ENCODE measurements around the gene ZBTB42. TPM values are rescaled to one million over a fixed set of nuclear protein-coding genes. Genes with fewer than 3 reads are reported as not detected.

Gene ZBTB42
- total RNA-seq, 1 donor from 2014 or later = 23.5 TPM

DNA sequence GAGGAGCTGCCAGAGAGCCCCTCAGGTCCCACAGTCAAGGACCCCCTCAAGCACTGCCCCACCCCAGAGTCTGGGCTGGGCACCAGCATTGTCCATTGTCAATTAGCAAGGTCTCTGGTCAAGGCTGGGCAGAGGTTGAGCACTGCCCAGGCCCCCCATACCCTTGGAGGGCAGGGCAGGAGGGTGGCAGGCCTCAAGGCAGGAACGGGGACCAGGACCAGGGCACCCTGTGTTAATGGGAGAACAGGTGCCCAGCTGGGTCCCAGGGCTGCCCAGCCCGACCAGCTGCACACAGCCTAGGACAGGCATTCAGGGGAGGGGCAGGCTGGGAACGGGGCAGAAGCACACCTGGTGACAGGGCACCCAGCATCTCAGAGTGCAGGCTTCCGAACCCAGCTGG, 29.5 kb upstream of the ZBTB42 start:
- H3K27ac ChIP-seq = no peak overlapping the region
- no peaks in the 10 kb centered on the region for H3K9me3 ChIP-seq
- TF ChIP-seq, protein P1, sequence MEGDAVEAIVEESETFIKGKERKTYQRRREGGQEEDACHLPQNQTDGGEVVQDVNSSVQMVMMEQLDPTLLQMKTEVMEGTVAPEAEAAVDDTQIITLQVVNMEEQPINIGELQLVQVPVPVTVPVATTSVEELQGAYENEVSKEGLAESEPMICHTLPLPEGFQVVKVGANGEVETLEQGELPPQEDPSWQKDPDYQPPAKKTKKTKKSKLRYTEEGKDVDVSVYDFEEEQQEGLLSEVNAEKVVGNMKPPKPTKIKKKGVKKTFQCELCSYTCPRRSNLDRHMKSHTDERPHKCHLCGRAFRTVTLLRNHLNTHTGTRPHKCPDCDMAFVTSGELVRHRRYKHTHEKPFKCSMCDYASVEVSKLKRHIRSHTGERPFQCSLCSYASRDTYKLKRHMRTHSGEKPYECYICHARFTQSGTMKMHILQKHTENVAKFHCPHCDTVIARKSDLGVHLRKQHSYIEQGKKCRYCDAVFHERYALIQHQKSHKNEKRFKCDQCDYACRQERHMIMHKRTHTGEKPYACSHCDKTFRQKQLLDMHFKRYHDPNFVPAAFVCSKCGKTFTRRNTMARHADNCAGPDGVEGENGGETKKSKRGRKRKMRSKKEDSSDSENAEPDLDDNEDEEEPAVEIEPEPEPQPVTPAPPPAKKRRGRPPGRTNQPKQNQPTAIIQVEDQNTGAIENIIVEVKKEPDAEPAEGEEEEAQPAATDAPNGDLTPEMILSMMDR (IDR thresholded peaks at IDR 0.05) = no peak
- no peak overlapping the region for H3K4me3 ChIP-seq
- no peaks in the 10 kb centered on the region for H3K27me3 ChIP-seq
- no peak for DNase-seq (ENCODE audit: low spot score in 2 of 2)
- H3K36me3 ChIP-seq = peaks cover 53 to 57% of the 10 kb centered on the region in 2 donors
- peaks cover 3 to 8% of the 10 kb centered on the region in 2 donors for H3K4me1 ChIP-seq
- intact Hi-C loops (cut with DNase I) = no loop called here

GRCh38 chr14:104771918-104772706, 28.8 kb upstream of the ZBTB42 start:
- DNase-seq (ENCODE audit: low spot score in 2 of 2) = no peak
- Histone ChIP-seq H3K27ac (no peak overlapping the region), H3K27me3 (no peaks in the 10 kb centered on the region), H3K4me3 (no peak overlapping the region), H3K4me1 (peaks cover 3 to 8% of the 10 kb centered on the region in 2 donors), H3K36me3 (peaks cover 59 to 63% of the 10 kb centered on the region in 2 donors), H3K9me3 (no peaks in the 10 kb centered on the region)
- TF ChIP-seq, protein P1 (IDR thresholded peaks at IDR 0.05) = no peak
- intact Hi-C loops (cut with DNase I) = no loop called here

DNA sequence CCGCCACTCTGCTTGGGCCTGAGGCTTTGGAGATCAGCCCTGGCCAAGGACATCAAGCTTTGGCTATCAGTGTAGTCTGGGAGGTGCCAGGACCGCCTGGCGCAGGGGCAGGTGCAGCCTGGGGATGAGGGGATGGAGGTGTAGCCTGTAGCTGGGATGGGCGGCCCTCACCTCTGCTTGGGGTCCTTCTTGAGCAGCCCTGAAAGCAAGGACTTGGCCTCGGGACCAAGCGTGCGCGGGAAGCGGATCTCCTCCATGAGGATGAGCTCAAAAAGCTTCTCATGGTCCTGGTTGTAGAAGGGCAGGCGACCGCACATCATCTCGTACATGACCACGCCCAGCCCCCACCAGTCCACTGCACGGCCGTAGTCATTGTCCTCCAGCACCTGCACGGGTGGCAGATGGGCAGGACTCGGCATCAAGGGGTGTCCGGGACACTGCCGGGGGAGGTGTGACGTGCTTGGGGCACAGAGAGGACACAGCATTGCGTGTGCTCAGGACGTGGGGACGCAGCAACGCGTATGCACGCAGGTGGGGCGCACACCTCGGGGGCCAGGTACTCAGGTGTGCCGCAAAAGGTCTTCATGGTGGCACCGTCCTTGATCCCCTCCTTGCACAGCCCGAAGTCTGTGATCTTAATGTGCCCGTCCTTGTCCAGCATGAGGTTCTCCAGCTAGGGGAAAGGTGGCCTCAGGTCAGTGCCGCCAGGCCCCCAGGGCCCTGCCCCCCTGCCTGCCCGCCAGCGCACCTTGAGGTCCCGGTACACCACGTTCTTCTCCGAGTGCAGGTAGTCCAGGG, 28.0 kb upstream of the ZBTB42 start:
- intact Hi-C loops (cut with DNase I) = no loop called here

DNA sequence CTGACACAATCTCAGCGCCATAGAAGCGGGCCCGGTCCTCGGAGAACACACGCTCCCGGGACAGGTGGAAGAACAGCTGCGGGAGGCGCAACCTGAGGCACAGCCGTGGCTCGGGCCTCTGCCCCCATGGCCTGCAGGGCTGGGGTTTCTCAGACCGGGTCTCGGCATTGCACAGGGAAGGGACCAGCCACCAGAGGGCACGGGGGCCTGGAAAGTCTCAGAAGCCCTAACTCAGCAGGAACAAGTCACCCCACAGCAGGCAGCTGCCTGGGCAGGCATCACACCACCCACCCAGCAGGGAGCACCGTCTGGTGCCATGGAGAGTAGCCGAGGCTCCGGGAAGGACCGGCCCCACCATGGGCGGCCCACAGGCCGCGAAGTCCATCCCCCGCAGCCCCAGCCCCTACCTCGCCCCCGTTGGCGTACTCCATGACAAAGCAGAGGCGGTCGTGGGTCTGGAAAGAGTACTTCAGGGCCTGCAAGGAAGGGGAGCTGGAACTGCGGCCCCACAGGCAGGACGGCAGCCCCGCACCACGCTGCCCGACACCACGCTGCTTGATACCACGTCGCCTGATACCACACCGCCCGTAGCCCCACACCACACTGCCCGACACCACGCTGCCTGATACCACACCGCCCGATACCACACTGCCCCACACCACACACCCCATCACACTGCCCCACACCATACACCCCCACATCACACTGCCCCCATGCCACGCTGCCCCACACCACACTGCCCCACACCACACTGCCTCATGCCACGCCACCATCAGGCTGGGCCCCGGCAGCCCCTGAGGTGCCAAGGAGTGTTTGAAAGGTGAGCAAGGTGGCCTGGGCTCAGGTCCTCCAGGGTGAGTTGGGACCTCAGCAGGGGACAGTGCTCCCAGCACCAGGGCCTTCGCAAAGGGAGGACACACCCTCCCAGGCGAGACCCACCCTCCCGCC, 27.1 kb upstream of the ZBTB42 start:
- H3K4me1 ChIP-seq = peaks cover 1 to 3% of the 10 kb centered on the region in 2 donors
- DNase-seq (ENCODE audit: low spot score in 2 of 2) = no peak
- H3K27me3 ChIP-seq = no peaks in the 10 kb centered on the region
- no peaks in the 10 kb centered on the region for H3K9me3 ChIP-seq
- TF ChIP-seq, protein P1 (IDR thresholded peaks at IDR 0.05) = no peak
- no peak overlapping the region for H3K4me3 ChIP-seq
- no peak overlapping the region for H3K27ac ChIP-seq
- peaks cover 59 to 66% of the 10 kb centered on the region in 2 donors for H3K36me3 ChIP-seq
- intact Hi-C loops (cut with DNase I) = no loop called here

More for the DNA sequence above, 28.0 kb upstream of the ZBTB42 start:
- Histone ChIP-seq H3K4me3 (no peak overlapping the region), H3K9me3 (no peaks in the 10 kb centered on the region), H3K4me1 (peaks cover 3 to 8% of the 10 kb centered on the region in 2 donors), H3K27me3 (no peaks in the 10 kb centered on the region), H3K36me3 (peaks cover 59 to 66% of the 10 kb centered on the region in 2 donors), H3K27ac (no peak overlapping the region)
- DNase-seq (ENCODE audit: low spot score in 2 of 2) = no peak
- TF ChIP-seq, protein P1 (IDR thresholded peaks at IDR 0.05) = no peak

DNA sequence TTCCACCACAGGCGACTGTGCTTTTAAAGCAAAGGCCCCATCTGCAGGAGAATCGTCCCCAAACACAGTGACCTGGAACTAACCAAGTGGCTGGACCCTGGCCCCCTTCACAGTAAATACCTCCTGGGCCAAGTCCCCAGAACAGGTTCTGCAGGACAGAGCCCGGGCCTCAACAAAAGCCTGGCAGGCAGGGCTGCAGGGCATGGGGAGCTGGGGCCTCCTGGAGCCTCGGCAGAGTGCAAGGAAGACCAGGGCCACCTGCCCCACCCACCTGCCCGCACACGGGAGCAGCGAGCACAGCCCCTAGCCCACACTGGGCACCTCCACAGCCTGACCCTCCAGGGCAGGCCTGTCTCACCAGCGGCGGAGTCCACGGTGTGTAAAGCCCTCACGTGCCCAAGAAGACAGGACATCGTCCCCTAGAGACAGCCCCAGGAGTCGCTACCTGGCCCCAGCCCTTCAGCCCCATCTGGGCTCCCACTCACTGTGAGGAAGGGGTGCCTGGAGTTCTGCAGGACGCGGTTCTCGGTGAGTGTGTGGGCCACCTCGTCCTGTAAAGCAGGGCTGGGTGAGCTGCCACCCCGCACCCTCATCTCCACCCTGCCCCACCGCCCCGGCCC, 26.3 kb upstream of the ZBTB42 start:
- Histone ChIP-seq H3K36me3 (peaks cover 67% of the 10 kb centered on the region in 2 donors), H3K4me1 (no peaks in the 10 kb centered on the region), H3K27ac (no peak overlapping the region), H3K4me3 (no peak overlapping the region), H3K27me3 (no peaks in the 10 kb centered on the region), H3K9me3 (no peaks in the 10 kb centered on the region)
- intact Hi-C loops (cut with DNase I) = no loop called here
- DNase-seq (ENCODE audit: low spot score in 2 of 2) = no peak
- TF ChIP-seq, protein P1 (IDR thresholded peaks at IDR 0.05) = no peak
